ENCODE measurements around the gene PMS2. TPM values are rescaled to one million over a fixed set of nuclear protein-coding genes. Genes with fewer than 3 reads are reported as not detected.

Gene PMS2
- total RNA-seq, 1 donor from 2014 or later = 23.3 TPM

GRCh38 chr7:6028563-6028962 lies 19.7 kb upstream of the PMS2 start:
- no peaks in the 10 kb centered on the region for H3K9me3 Mint-ChIP-seq
- H3K36me3 Mint-ChIP-seq = peaks cover 44% of the 10 kb centered on the region
- no peak for TF ChIP-seq CTCF (IDR thresholded peaks at IDR 0.05; ENCODE audit: unreplicated experiment)
- H3K4me3 Mint-ChIP-seq = no peak overlapping the region
- no peak overlapping the region for H3K27ac Mint-ChIP-seq
- no peaks in the 10 kb centered on the region for H3K27me3 Mint-ChIP-seq (ENCODE audit: low read depth)
- DNase-seq (ENCODE audit: low spot score in 2 of 2, unreplicated experiment in 2 of 2) = no peak
- no peaks in the 10 kb centered on the region for H3K4me1 Mint-ChIP-seq

GRCh38 chr7:6027806-6028365 lies 19.0 kb upstream of the PMS2 start:
- Mint-ChIP-seq H3K9me3 (no peaks in the 10 kb centered on the region), H3K4me3 (no peak overlapping the region), H3K27ac (no peak overlapping the region), H3K4me1 (no peaks in the 10 kb centered on the region), H3K27me3 (ENCODE audit: low read depth) (no peaks in the 10 kb centered on the region), H3K36me3 (peaks cover 50% of the 10 kb centered on the region)
- no peak for DNase-seq (ENCODE audit: low spot score in 2 of 2, unreplicated experiment in 2 of 2)
- no peak for TF ChIP-seq CTCF (IDR thresholded peaks at IDR 0.05; ENCODE audit: unreplicated experiment)

GRCh38 chr7:6026820-6027311 lies 18.0 kb upstream of the PMS2 start:
- Mint-ChIP-seq H3K27me3 (ENCODE audit: low read depth) (no peaks in the 10 kb centered on the region), H3K27ac (no peak overlapping the region), H3K4me1 (no peaks in the 10 kb centered on the region), H3K36me3 (peaks cover 56% of the 10 kb centered on the region), H3K4me3 (no peak overlapping the region), H3K9me3 (no peaks in the 10 kb centered on the region)
- DNase-seq (ENCODE audit: low spot score in 2 of 2, unreplicated experiment in 2 of 2) = no peak
- TF ChIP-seq CTCF (IDR thresholded peaks at IDR 0.05; ENCODE audit: unreplicated experiment) = no peak

GRCh38 chr7:6026011-6026819 lies 17.4 kb upstream of the PMS2 start:
- no peak for DNase-seq (ENCODE audit: low spot score in 2 of 2, unreplicated experiment in 2 of 2)
- H3K27me3 Mint-ChIP-seq (ENCODE audit: low read depth) = no peaks in the 10 kb centered on the region
- no peak overlapping the region for H3K27ac Mint-ChIP-seq
- no peak overlapping the region for H3K4me3 Mint-ChIP-seq
- TF ChIP-seq CTCF (IDR thresholded peaks at IDR 0.05; ENCODE audit: unreplicated experiment) = no peak
- no peaks in the 10 kb centered on the region for H3K4me1 Mint-ChIP-seq
- H3K36me3 Mint-ChIP-seq = peaks cover 62% of the 10 kb centered on the region
- no peaks in the 10 kb centered on the region for H3K9me3 Mint-ChIP-seq

- Mint-ChIP-seq H3K4me3 (no peak overlapping the region), H3K36me3 (peaks cover 68% of the 10 kb centered on the region), H3K9me3 (no peaks in the 10 kb centered on the region), H3K4me1 (peaks cover 8% of the 10 kb centered on the region), H3K27me3 (ENCODE audit: low read depth) (no peaks in the 10 kb centered on the region), H3K27ac (no peak overlapping the region)
- DNase-seq (ENCODE audit: low spot score in 2 of 2, unreplicated experiment in 2 of 2) = no peak
- TF ChIP-seq CTCF (IDR thresholded peaks at IDR 0.05; ENCODE audit: unreplicated experiment) = no peak
These were observed 15.2 kb upstream of the PMS2 start for GRCh38 chr7:6023974-6024435.
